Tibial nerve (tissue), 4 donors: ENCODE measurements around the gene KATNA1. TPM values are rescaled to one million over a fixed set of nuclear protein-coding genes. Genes with fewer than 3 reads are reported as not detected.

Experiments
- DNase-seq, 2 donors: peaks; one replicate each; pipeline ENCODE4 v3.0.0-alpha.2; 2019; ENCODE audit warnings: low spot score in 2 of 2
- H3K27ac ChIP-seq, 4 donors: fragments of 200-600 bp; sonication (generic) in 3 of 4; one replicate each; pipeline ENCODE4 v1.5.1; 2017 to 2019; ENCODE audit warnings: mild to moderate bottlenecking in 1 of 4
- H3K27me3 ChIP-seq, 2 donors: fragments of 200-600 bp; sonication (generic) in 1 of 2; one replicate each; pipeline versions ENCODE4 v1.5.1 to v1.6.0; 2017 to 2019
- H3K36me3 ChIP-seq, 3 donors: fragments of 200-600 bp; sonication (generic); one replicate each; pipeline ENCODE4 v1.5.1; 2018 to 2019
- H3K4me1 ChIP-seq, 4 donors: fragments of 200-600 bp; sonication (generic) in 3 of 4; one replicate each; pipeline ENCODE4 v1.5.1; 2017 to 2019
- H3K4me3 ChIP-seq, 4 donors: fragments of 200-600 bp; sonication (generic) in 3 of 4; one replicate each; pipeline ENCODE4 v1.5.1; 2017 to 2019; ENCODE audit warnings: mild to moderate bottlenecking in 1 of 4, moderate library complexity in 1 of 4
- H3K9me3 ChIP-seq, 4 donors: fragments of 200-600 bp; sonication (generic) in 3 of 4; one replicate each; pipeline ENCODE4 v1.5.1; 2017 to 2019
- EP300 ChIP-seq, 2 donors: sonication (generic); formaldehyde crosslinking; IDR thresholded peaks; one replicate each; pipeline ENCODE4 v1.6.1; 2017; ENCODE audit warnings: antibody characterized with exemption in 2 of 2, mild to moderate bottlenecking in 1 of 2
- POLR2A ChIP-seq, 2 donors: fragments of 450-650 bp; IDR thresholded peaks; one replicate each; pipeline ENCODE4 v1.6.1; 2017; ENCODE audit warnings: antibody characterized with exemption in 2 of 2, mild to moderate bottlenecking in 2 of 2, moderate library complexity in 2 of 2
- WGBS, 2 donors: methylation state at CpG; one replicate each; pipeline ENCODE4 v1.1.5; 2018; 5-methylcytosine and 5-hydroxymethylcytosine counted together
- total RNA-seq, 4 donors: library from RNA; depleted of rRNA; stranded (reverse); fragments of >200 nt; gene quantifications; one replicate each; pipeline ENCODE4 v1.1.0, GENCODE V29; 2016
- TF ChIP-seq, protein P1 (sequence below), 5 experiments: fragments of 200-600 bp in 3 of 5; fragments of 450-650 bp in 2 of 5; sonication (generic) in 3 of 5; IDR thresholded peaks; one replicate each; pipeline ENCODE4 v1.5.1; 2016 to 2019; ENCODE audit warnings: antibody characterized with exemption in 5 of 5, mild to moderate bottlenecking in 3 of 5, moderate library complexity in 2 of 5

Gene KATNA1
- total RNA-seq, 4 donors from 2014 or later, result 13.5 to 22.5 (median 17.5) TPM

DNA sequence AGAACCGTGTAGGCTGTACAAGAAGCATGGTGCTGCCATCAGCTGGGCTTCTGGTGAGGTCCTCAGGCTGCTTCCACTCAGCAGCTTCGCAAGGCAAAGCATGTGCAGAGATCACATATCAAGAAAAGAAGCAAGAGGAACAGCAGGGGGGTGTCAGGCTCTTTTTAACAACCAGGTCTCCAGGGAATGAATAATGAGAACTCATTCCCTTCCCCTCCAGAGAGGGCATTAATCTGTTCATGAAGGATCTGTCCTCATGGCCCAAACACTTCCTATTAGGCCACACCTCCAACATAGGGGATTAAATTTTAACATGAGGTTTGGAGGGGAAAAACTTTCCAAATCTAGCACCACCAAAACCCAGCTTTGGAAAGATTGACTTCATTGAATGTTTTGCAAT, 62.4 kb downstream of the KATNA1 start:
- Histone ChIP-seq H3K4me3 (no peak overlapping the region), H3K36me3 (peaks cover 0 to 94% (median 22%) of the 10 kb centered on the region in 3 donors), H3K27me3 (no peaks in the 10 kb centered on the region), H3K4me1 (no peaks in the 10 kb centered on the region), H3K27ac (no peak overlapping the region), H3K9me3 (no peaks in the 10 kb centered on the region)
- 95 to 98% methylated on average over 2 of the region's 2 CpGs for WGBS, 2 donors
- DNase-seq, result no peak
- TF ChIP-seq, protein P1, sequence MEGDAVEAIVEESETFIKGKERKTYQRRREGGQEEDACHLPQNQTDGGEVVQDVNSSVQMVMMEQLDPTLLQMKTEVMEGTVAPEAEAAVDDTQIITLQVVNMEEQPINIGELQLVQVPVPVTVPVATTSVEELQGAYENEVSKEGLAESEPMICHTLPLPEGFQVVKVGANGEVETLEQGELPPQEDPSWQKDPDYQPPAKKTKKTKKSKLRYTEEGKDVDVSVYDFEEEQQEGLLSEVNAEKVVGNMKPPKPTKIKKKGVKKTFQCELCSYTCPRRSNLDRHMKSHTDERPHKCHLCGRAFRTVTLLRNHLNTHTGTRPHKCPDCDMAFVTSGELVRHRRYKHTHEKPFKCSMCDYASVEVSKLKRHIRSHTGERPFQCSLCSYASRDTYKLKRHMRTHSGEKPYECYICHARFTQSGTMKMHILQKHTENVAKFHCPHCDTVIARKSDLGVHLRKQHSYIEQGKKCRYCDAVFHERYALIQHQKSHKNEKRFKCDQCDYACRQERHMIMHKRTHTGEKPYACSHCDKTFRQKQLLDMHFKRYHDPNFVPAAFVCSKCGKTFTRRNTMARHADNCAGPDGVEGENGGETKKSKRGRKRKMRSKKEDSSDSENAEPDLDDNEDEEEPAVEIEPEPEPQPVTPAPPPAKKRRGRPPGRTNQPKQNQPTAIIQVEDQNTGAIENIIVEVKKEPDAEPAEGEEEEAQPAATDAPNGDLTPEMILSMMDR (IDR thresholded peaks at IDR 0.05), result no peak
- no peak for TF ChIP-seq POLR2A (IDR thresholded peaks at IDR 0.05)
- TF ChIP-seq EP300 (IDR thresholded peaks at IDR 0.05), result no peak

DNA sequence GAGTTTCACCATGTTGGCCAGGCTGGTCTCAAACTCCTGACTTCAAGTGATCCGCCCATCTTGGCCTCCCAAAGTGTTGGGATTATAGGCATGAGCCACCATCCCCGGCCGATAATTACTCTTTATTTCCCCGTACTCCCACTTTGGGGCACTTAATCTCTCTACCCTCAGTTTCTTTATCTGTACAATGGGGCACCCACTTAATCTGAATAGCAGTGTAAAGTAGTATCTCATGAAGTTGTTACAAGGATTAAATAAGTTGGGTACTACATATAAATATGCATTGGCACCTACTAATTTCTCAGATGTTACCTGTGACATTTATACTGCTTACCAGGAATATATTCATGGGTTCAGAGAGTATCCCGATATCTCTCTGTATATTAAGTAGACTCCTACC, 67.2 kb downstream of the KATNA1 start:
- H3K36me3 ChIP-seq, result peaks cover 0 to 76% (median 16%) of the 10 kb centered on the region in 3 donors
- no peak for DNase-seq
- no peak overlapping the region for H3K4me3 ChIP-seq
- 96 to 97% methylated on average over 5 of the region's 5 CpGs for WGBS, 2 donors
- no peaks in the 10 kb centered on the region for H3K27me3 ChIP-seq
- no peaks in the 10 kb centered on the region for H3K9me3 ChIP-seq
- H3K27ac ChIP-seq, result no peak overlapping the region
- H3K4me1 ChIP-seq, result no peaks in the 10 kb centered on the region
- no peak for TF ChIP-seq POLR2A (IDR thresholded peaks at IDR 0.05)
- TF ChIP-seq EP300 (IDR thresholded peaks at IDR 0.05), result no peak
- TF ChIP-seq, protein P1 (IDR thresholded peaks at IDR 0.05), result no peak

DNA sequence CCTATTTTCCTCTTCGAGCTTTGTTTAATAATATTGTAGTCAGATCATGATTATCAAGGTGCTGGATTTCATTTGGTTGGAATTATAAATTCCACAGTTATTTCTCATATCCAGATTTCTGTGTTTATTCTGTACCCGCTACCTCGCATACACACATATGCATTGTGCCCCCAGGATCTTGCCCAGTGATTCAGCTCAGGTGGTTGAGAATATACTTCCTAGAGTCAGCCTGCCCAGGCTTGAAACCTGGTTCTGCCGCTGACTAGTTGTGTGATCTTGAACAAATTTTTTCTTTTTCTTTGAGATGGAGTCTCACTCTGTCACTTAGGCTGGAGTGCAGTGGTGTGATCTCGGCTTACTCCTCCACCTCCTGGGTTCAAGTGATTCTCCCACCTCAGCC, 67.6 kb downstream of the KATNA1 start:
- Histone ChIP-seq H3K27me3 (no peaks in the 10 kb centered on the region), H3K9me3 (no peaks in the 10 kb centered on the region), H3K4me3 (no peak overlapping the region), H3K4me1 (no peaks in the 10 kb centered on the region), H3K27ac (no peak overlapping the region), H3K36me3 (peaks cover 0 to 76% (median 16%) of the 10 kb centered on the region in 3 donors)
- WGBS, 2 donors, result 95 to 97% methylated on average over 5 of the region's 5 CpGs
- DNase-seq, result no peak
- TF ChIP-seq POLR2A (IDR thresholded peaks at IDR 0.05) (no peak), EP300 (IDR thresholded peaks at IDR 0.05) (no peak)
- TF ChIP-seq, protein P1 (IDR thresholded peaks at IDR 0.05), result no peak

DNA sequence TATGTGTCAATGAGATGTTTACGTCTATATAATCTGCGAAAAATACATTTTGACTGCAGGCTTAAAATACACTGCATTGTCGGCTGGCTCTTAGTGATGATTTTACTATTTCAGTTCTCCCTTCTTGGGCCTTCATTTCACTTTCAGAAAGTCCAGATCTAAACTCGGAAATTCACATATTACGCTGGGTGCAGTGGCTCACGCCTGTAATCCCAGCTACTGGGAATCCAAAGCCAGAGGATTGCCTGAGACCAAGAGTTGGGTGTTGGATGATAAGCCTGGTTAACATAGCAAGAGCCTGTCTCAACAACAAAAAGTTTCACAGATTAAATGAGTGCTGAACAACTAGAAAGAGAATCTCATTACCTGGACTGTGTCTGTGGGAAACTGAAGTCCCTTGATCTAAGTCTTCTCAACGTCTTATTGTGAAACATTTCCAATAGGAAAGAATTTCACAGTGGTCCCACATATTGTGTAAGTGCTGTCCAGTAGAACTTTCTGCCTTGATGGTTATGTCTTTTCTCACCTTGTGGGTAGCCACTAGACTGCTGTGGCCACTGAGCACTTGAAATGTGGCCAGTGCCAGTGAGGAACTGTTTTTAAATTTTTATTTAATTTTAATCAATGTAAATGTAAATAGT, 80.4 kb downstream of the KATNA1 start:
- no peak for TF ChIP-seq POLR2A (IDR thresholded peaks at IDR 0.05)
- TF ChIP-seq, protein P1 (IDR thresholded peaks at IDR 0.05), result no peak
- TF ChIP-seq EP300 (IDR thresholded peaks at IDR 0.05), result no peak
- Histone ChIP-seq H3K4me1 (peaks cover 0 to 34% (median 8%) of the 10 kb centered on the region in 4 donors), H3K27ac (no peak overlapping the region), H3K27me3 (no peaks in the 10 kb centered on the region), H3K4me3 (no peak overlapping the region), H3K9me3 (no peaks in the 10 kb centered on the region), H3K36me3 (peaks cover 0 to 5% (median 0%) of the 10 kb centered on the region in 3 donors)
- WGBS, 2 donors, result 83 to 84% methylated on average over 7 of the region's 7 CpGs
- no peak for DNase-seq

DNA sequence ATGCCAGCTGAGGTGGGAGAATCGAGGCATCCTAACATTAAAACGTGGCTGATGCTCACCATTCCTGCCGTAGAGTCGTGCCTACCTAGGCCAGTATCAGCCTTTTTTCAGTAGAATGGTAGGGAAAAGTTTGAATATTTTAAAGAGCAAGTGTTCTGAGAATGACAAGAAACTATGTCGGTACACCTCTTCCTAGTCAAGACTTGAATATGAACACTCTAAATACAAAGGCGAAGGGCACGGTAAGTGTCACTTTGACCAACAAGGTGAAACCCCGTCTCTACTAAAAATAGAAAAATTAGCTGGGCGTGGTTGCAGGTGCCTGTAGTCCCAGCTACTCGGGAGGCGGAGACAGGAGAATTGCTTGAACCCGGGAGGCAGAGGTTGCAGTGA, 81.3 kb downstream of the KATNA1 start:
- H3K9me3 ChIP-seq, result no peaks in the 10 kb centered on the region
- no peak for DNase-seq
- no peaks in the 10 kb centered on the region for H3K27me3 ChIP-seq
- peak overlapping the region; percentile 74 to 98 (median 88) for H3K4me3 ChIP-seq
- peak overlapping the region in 3 of 4 donors; percentile 91 to 94 (median 92) for H3K27ac ChIP-seq
- TF ChIP-seq EP300 (IDR thresholded peaks at IDR 0.05) (no peak), POLR2A (IDR thresholded peaks at IDR 0.05) (no peak)
- TF ChIP-seq, protein P1 (IDR thresholded peaks at IDR 0.05), result no peak
- no peaks in the 10 kb centered on the region for H3K36me3 ChIP-seq
- WGBS, 2 donors, result 48 to 49% methylated on average over 12 of the region's 12 CpGs
- peaks cover 0 to 34% (median 8%) of the 10 kb centered on the region in 4 donors for H3K4me1 ChIP-seq
